GM19452 (cell line): Measurements from ENCODE around the gene ERN1.

Source experiments
- ATAC-seq: cut with Tn5 transposase; IDR thresholded peaks from one replicate; pipeline ENCODE4 v1.9.1; 2021; ENCODE audit not compliant: unreplicated experiment

Gene ERN1

DNA sequence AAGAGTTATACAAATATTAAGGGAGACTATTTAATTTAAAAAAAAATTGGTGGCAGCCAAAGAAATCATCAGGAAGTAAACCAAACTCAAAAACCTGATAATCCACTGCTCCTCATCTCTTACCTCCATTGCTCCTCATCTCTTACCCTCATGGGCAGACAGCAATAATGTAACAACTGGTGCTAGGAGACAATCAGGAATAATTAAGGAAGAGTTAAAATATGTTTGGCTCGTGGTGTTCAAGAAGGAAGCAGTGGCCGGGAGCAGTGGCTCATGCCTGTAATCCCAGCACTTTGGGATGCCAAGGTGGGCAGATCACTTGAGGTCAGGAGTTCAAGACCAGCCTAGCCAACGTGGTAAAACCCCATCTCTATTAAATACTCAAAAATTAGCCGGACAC, 18.1 kb downstream of the ERN1 start:
- no peak for ATAC-seq

DNA sequence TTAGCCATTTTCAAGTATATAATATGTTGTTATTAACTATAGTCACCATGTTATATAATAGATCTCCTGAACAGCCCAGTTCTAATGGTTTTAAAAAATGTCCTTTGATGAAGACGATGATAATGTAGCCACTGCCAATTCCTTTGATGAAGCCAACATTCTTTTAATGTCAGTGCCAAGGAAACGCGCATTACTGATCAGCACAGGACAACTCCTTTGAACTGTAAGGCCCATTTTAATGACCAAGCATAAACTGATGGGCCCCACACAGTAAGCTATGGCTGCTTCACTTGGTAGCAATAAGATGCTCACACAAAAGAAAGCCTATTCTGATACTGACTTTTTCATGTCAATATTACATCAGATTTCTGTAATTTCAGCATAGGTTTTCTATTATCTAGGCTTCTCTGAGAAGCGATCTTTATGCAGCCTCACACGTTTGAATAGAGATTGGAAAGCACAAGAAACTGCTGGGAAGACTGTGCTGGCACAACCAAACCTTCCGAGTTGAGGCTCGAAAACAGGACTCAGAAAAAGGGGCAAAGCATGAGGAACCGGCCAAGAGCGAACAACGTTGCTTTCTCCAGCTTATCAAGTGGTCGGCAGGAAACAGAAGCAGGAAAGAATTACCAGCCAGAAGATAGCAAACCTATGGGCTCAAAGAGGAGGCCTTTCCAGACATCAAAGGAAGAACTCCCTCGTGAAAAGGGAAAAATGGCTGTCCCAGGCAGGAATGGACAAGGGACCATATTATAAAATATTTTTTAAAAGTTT, 19.4 kb downstream of the ERN1 start:
- ATAC-seq = no peak

DNA sequence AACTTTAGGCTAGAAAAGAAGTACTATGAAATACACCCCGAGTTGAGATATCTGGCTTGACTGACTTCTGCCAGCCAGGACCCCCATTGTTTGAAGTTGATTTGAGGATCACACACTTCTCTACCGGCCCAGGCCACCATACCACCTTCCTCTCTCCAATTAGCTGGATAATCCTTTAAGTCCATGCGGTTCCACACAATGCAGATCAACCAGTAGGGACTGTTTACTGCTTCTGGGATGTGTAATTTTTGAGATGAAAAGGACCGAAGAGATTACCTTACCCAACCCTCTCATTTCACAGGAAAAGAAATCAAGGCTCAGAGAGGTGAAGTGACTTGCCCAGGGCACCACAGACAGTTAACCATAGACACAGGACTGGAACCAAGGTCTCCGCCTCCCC, 20.5 kb downstream of the ERN1 start:
- no peak for ATAC-seq

DNA sequence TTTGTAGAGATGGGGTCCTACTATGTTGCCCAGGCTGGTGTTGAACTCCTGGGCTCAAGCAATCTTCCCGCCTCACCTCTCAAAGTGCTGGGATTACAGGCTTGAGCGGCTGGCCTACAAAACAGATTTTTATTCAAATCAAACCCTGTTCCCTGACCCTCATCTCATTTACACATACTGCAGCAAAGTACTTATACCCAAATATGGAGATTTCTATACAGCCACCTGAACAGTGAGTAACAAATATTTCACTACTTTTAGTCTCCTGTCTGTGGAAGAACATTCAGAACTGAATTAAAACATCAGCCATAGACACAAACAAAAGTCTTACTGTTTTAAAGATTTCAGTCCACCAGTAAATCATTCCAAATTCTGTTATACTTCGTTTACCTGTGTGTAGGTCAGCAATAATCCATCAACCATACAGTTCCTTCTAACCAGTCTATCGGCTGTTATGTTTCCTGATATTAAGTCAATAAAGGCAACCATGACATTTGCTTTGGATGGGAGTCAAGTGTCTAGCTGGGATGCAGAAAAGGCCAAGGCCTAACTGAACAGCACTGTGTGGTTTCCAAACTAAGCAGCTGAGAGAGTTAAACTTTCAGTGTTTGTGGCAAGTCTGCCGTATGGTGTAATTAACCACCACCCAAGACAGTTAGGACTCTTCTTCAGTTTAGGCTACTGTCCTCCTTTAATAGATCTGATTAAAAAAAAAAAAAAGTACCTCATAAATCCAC, 22.3 kb downstream of the ERN1 start:
- no peak for ATAC-seq

DNA sequence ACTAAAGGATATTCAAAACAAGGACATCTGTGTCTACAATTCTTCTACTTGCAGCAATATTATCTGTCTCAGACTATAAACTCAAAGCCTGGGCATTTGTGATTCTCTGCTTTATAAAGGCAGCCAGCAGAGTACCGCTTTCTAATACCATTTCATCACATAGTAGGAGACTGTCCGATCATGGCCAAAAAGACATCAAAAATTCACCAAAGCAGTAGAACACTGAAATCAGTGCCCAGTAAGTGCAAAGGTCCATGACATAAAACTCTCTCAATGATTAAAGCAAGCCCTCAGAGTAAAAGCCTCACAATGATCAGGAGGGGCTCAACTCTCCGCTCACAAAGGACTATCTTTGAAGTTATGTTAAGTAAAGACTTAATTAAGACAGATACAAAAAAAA, 23.0 kb downstream of the ERN1 start:
- ATAC-seq = no peak

DNA sequence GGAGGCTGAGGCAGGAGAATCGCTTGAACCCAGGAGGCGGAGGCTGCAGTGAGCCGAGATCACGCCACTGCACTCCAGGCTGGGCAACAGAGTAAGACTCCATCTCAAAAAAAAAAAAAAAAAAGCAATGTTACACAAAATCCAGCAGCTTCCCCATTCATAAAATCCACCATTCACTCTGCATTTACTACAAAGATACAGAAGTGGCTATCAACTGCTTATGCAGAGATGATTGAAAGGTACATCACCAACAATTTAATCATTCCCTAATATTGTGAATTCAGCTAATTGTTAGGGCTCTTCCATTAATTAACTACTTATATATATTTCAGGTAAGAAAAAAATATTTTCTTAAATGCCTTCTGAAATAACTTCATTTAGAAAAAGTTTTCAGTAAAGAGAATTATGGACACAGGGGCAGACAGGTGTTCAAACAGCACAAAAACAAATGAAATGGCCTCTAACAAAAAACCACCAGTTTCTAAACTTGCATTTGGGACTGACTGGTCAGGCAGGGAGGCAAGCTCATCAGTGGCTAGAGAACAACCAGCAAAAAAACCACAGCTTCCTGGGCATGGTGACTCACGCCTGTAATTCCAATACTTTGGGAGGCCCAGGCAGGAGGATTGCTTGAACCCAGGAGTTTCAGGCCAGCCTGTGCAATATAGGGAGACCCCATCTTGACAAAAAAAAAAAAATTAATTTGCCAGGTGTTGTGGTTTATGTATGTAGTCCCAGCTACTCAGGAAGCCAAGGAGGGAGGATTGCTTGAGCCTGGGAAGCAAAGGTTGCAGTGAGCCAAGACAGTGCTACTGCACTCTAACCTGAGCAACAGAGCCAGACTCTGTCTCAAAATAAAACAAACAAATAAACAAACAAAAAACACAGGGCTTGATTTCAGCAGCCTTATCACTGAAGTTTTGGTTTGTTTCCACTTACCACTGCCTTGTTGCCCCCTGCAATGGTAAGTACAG, 26.3 kb downstream of the ERN1 start:
- ATAC-seq = no peak

DNA sequence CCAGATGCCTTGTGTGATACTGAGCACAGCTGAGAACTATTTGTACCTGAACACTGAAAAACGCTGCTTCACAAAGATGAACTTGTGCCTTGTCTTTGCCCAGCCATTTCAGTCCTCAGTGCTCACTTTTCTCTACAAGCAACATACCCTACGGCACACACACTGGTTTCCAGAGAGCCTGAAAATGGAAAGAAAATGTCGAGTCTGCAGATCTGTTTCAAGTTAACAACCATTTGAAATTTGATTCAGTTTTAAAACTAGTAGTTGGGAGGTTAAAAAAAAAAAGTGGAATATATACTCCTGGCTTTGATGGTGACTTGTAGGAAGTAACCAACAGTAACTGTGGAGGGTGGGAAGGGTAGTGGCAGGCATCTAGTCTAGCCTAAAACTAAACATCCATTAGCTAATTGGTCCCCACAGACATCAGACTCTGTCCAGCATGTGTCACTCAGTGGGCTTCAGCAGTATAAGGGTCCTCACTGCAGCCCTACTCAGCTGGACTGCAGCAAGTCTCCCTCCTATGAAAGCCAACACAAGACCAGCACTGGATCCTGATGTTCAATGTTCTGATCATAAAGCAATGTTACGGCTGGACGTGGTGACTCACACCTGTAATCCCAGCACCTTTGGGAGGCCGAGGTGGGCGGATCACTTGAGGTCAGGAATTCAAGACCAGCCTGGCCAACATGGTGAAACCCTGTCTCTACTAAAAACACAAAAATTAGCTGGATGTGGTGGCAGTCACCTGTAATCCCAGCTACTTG, 27.1 kb downstream of the ERN1 start:
- ATAC-seq = no peak

DNA sequence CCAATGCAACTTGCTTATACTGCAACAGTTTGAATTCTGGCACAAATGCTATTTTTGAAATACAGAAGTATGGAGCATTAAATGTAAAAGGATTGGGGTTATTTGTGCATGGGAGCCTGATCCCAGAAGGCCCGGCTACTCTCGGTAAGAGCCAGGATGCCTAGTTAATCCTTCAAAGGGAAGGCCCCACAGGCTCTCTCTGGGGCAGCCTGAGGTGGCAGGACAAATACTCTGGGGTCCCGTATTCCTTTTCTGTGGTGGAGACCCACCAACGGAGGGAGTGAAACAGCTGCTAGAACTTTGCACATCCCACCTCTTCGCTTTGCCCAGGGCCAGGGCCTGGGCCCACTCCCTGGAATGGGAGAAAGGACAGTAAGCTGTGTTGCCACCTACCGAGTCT, 30.4 kb downstream of the ERN1 start:
- no peak for ATAC-seq

DNA sequence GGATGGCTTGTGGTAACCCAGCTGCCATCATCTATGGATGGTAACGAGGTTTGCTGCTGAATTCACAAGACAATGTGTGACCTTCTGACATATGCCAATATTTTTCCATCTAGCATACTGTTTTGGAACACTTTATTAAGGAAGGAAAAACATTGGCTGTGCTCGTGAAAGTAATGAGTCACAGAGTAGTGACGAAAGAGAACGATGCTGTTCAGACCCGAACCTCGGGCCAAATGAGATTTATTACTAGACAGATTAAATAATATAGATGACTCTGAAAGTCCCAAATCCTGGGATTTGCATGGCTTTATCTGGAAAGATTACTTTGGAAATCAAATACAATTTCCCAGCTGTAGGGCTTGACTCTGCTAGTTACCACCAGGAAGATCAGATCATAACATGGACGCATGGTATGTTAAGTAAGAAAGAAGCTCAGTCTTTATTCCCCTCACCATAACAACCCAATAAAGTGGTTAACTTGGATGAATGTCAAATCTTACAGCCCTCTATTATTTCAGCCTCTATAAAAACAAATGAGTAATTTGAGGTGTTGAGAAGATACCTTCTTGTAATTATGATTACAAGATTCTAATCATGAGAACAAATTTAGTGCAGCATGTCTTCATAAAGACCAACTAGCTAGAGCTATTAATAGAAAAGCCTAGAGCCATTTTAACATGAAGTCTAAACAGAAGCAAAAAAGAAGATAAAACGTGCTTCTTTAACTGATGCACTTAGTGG, 32.6 kb downstream of the ERN1 start:
- ATAC-seq = no peak

DNA sequence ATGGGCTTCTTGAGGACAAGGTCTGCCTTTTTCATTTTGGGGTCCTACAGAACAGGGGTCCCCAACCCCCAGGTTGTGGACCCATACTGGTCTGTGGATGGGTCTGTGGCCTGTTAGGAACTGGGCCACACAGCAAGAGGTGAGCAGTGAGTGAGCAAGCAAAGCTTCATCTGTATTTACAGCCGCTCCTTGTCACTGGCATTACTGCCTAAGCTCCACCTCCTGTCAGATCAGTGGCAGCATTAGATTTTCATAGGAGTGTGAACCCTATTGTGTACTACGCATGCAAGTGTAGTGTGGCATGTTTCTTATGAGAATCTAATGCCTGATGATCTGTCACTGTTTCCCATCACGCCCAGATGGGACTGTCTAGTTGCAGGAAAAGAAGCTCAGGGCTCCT, 33.9 kb downstream of the ERN1 start:
- no peak for ATAC-seq

DNA sequence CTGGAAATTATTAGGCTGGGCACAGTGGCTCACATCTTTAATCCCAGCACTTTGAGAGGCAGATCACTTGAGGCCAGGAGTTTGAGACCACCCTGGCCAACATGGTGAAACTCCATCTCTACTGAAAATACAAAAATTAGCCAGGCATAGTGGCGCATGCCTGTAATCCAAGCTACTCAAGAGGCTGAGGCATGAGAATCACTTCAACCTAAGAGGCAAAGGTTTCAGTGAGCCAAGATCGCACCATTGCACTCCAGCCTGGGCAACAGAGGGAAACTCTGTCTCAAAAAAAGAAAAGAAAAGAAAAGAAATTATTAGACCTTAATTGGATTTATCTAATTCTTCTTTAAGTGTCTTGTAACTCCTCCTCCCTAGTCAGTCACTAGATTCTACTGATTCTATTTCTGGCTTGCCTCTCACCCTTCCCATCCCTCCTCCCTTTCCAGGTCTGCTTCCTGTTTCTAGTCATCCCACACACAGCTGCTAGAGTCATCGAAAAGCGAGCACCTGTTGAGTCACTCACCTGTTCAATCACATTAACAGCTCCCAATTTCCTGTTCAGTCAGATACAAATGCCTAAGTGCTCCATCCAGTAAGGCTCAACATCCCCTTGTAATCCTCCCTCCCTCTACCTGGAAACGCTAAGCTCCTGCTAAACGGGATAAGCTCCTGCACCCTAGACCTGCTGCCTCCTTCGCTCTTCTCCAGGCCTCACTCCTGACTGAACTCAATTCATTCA, 34.6 kb downstream of the ERN1 start:
- ATAC-seq = no peak

DNA sequence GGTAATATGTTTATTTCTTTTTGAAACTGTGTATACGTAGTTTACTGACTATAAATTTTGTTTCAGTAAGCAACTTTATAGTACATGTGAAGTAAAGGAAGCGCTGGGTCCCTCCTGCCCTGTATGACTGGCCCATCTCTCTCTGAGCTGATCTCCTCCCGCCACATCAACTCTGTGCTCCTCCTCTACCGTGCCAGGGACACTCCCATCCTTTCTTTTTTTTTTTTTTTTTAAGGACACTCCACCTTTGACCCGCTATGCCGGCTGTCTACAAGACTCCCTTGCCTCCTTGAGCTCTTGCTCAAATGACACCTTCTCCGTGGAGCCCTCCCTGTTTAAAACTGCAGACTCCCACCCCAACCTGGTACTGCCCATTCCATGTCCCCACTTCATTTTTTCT, 35.5 kb downstream of the ERN1 start:
- ATAC-seq = no peak

DNA sequence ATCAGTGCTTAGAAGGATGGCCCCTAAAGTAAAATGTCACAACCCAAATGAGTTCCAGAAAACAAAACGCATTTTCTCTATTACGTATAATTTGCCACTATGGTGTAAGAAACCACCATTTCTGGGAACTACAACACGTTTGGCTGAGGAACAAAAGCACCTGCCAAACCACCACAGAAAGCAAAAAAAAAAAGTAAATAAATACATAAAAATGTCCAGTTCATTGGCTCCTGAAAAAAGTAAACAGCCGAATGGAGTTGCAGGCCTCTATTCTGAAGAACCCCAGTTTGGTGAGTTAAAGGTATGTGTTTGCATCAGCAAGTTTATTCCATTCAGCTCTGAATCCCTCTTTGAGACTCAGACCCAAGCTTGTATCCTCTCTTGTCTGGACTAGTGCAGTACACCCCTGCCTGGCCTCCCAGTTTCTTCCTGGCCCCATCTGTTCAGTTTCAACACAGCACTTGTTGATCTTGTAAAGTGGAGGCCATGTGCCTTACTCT, 36.9 kb downstream of the ERN1 start:
- no peak for ATAC-seq

DNA sequence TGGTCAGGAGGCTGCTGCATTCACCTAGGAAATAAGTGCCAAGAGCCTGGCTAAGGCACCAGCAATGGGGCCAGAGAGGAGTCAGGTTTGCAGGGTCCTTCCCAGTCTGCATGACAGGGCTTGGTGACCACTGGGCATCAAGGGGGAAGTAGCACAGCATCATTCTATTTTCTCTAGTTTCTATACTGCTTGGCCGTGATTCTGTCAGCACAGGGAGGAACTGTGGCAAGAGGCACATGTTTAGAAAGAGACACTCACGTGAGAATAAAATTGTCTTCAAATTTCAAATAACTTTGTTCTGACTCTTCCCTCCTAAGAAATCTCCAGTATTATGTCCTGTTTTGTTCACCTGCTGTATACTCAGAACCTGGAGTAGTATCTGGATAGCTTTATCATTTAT, 37.8 kb downstream of the ERN1 start:
- ATAC-seq = no peak

DNA sequence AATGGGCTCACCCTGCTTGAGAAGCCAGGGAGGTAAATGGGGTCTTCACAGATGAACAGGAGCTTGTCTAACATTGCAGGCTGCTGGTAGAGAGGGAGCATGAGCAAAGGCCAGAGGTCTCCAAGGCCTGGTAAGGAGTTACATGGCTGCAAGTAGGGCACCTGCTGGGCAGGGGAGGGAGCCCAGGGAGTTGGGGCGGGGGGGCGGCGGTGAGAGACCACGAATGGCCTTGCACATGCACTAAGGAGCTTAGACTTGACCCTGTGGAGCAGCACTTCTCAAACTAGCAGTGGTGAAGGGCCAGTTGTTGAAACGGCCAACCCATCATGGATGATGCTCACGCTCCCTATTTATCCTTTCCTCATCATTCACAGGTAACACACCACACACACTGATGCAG, 38.4 kb downstream of the ERN1 start:
- ATAC-seq = no peak

DNA sequence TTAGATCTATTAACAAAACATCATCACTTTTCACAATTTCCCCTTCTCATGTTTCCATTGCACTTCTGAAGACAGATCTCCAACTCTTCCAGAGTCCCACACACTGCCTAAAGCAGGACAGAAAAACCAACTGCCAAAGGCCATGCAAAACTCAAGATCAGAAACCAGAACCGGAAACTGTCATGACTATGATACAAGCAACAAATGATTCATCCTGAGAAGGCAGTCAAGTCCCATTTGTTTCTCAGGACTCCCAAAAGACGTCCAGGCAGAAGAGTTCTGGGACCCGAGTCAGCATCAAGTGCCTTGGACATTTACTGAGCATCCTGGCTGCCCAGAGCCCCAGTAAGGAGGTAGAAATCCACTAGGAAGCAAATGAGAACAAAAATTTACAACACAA, 38.8 kb downstream of the ERN1 start:
- ATAC-seq = peak; percentile 55

DNA sequence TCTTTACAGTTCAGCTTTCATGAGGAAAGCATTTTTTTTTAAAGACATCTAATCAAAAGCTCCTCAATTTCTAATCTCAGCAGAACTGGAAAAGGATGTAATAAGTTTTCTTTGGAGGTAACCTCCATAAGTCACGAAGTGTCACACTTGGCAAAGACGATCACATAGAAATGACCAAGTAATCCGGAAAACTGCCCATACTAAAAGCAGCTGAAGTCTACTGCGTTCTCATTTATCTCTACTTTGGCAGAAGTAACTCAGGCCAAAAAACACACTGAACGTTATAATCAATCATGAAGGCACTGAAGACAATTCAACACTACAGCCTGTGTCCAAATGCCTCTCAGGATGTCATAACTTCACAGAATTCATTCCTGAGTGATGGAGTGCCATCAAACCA, 39.8 kb downstream of the ERN1 start:
- no peak for ATAC-seq

DNA sequence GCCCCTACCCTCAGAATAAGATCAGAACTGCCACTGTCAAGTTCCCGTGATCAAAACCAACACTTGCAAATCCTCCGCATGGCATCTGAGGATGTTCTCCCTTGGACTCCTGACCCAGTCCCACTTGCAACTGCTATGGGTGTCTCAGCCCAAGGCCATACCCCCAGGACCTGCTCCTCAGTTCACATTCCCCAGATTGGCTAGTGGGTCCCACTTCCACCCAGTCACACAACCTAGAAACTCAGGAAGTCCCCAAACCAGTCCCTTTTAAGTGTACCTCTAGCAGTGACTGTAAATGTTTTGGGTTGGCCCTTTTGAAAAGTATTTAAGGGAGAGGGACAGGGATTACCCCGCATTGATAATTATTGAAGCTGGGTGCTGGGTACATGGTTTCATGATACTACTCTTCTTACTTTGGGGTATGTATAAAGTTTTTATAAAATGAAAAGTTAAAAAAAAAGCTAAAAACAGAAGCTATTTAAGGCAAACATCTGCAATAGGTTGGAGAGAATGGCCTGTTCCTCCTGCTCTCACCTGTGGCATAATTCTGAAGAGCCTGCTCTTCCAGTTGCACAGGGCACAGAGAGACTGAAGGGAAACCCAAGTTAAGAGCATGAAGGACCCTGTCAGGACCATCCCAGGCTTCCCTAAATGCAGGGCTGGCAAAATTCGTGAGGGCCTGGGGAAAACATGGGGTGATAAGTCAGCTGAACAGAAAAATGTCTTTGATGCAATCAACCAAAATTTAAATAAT, 42.5 kb downstream of the ERN1 start:
- no peak for ATAC-seq

DNA sequence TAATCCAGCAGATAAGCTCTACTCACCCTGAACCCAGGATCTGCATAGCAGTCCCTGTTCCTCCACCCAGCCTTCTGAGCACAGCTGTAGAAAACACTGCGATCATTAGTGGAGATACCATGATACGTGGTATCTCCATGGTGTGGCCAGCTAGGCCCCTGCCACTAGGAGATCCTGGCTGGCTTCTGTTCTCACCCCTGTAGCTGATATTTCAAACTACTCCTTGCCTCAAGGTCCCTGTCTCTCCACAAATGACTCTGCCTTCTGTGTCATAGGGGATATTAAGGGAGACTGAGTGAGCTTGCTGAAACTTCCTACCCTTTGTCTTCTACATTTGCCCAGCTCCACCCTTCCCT, 44.3 kb downstream of the ERN1 start:
- ATAC-seq = no peak
